Measurements from ENCODE around the gene DLG3.

GRCh38 chrX:70421618-70422017 lies 23.0 kb upstream of the DLG3 start:
- TF ChIP-seq STAT6 (CRISPR knock-in tag; conservative IDR thresholded peaks at IDR 0.05; ENCODE audit: low read depth) = no peak
- no peak for TF ChIP-seq CTCF (IDR thresholded peaks at IDR 0.05)
- no peak for TF ChIP-seq HMGXB4 (CRISPR knock-in tag; IDR thresholded peaks at IDR 0.05)
- TF ChIP-seq JAZF1 (CRISPR knock-in tag; IDR thresholded peaks at IDR 0.05) = no peak
- TF ChIP-seq CREB1 (CRISPR knock-in tag; IDR thresholded peaks at IDR 0.05) = no peak
- TF ChIP-seq CBFB (CRISPR knock-in tag; IDR thresholded peaks at IDR 0.05; ENCODE audit: low read depth) = no peak
- TF ChIP-seq E2F5 (CRISPR knock-in tag; IDR thresholded peaks at IDR 0.05) = no peak
- TF ChIP-seq USF2 (CRISPR knock-in tag; IDR thresholded peaks at IDR 0.05) = no peak
- TF ChIP-seq ZNF263 (CRISPR knock-in tag; IDR thresholded peaks at IDR 0.05; ENCODE audit: low read depth) = no peak
- no peak for TF ChIP-seq PRDM15 (CRISPR knock-in tag; IDR thresholded peaks at IDR 0.05)
- no peak for TF ChIP-seq ATF6 (CRISPR knock-in tag; IDR thresholded peaks at IDR 0.05)
- TF ChIP-seq ZNF232 (CRISPR knock-in tag; IDR thresholded peaks at IDR 0.05) = no peak
- no peak for TF ChIP-seq IRF2 (CRISPR knock-in tag; IDR thresholded peaks at IDR 0.05; ENCODE audit: borderline replicate concordance, low read depth)

Data from WTC11 (cell line).